Measurements from ENCODE around the gene SLC27A4.

GRCh38 chr9:128349772-128350171, 9.4 kb downstream of the SLC27A4 start:
- TF ChIP-seq, protein P1, sequence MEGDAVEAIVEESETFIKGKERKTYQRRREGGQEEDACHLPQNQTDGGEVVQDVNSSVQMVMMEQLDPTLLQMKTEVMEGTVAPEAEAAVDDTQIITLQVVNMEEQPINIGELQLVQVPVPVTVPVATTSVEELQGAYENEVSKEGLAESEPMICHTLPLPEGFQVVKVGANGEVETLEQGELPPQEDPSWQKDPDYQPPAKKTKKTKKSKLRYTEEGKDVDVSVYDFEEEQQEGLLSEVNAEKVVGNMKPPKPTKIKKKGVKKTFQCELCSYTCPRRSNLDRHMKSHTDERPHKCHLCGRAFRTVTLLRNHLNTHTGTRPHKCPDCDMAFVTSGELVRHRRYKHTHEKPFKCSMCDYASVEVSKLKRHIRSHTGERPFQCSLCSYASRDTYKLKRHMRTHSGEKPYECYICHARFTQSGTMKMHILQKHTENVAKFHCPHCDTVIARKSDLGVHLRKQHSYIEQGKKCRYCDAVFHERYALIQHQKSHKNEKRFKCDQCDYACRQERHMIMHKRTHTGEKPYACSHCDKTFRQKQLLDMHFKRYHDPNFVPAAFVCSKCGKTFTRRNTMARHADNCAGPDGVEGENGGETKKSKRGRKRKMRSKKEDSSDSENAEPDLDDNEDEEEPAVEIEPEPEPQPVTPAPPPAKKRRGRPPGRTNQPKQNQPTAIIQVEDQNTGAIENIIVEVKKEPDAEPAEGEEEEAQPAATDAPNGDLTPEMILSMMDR (IDR thresholded peaks at IDR 0.05), result no peak
- TF ChIP-seq POLR2A (IDR thresholded peaks at IDR 0.05; ENCODE audit: low read depth) (no peak), POLR2AphosphoS5 (IDR thresholded peaks at IDR 0.05) (no peak), EP300 (IDR thresholded peaks at IDR 0.05) (no peak)

Data from esophagus muscularis mucosa (tissue), 4 donors.